NCI-H2196 (cell line): ENCODE results near the gene SYNE1.
"Not testable (repeated sequence)": the region's sequence is repeated elsewhere in the genome, so short reads cannot be mapped to it uniquely, and the experiment has no call there.

Experiments
- DNase-seq: peaks from one replicate; lab custom pipeline; 2025; ENCODE audit not compliant: unreplicated experiment; lab: John Stamatoyannopoulos, UW

Gene SYNE1

GRCh38 chr6:152328200-152328599 lies 309.0 kb downstream of the SYNE1 start:
- not testable (repeated sequence) for DNase-seq

- DNase-seq: no peak
Observed at GRCh38 chr6:152323376-152323775, 313.8 kb downstream of the SYNE1 start.

- no peak for DNase-seq
Observed at GRCh38 chr6:152318278-152318677, 318.9 kb downstream of the SYNE1 start.

- no peak for DNase-seq
Observed at GRCh38 chr6:152316024-152316423, 321.1 kb downstream of the SYNE1 start.

GRCh38 chr6:152314483-152314832 lies 322.7 kb downstream of the SYNE1 start:
- no peak for DNase-seq

- DNase-seq: no peak
Observed at GRCh38 chr6:152313542-152314482, 323.4 kb downstream of the SYNE1 start.

- no peak for DNase-seq
Observed at GRCh38 chr6:152312434-152312833, 324.7 kb downstream of the SYNE1 start.

- DNase-seq: no peak
Observed at GRCh38 chr6:152310371-152310954, 326.7 kb downstream of the SYNE1 start.

- no peak for DNase-seq
Observed at GRCh38 chr6:152309648-152310047, 327.5 kb downstream of the SYNE1 start.

- no peak for DNase-seq
Observed at GRCh38 chr6:152309006-152309405, 328.2 kb downstream of the SYNE1 start.

- no peak for DNase-seq
Observed at GRCh38 chr6:152308306-152308705, 328.9 kb downstream of the SYNE1 start.

GRCh38 chr6:152305672-152306071 lies 331.5 kb downstream of the SYNE1 start:
- DNase-seq: no peak

- peak; percentile 90 for DNase-seq
Observed at GRCh38 chr6:152301765-152302568, 335.2 kb downstream of the SYNE1 start.

GRCh38 chr6:152301021-152301764 lies 336.0 kb downstream of the SYNE1 start:
- DNase-seq: no peak

- no peak for DNase-seq
Observed at GRCh38 chr6:152300517-152300916, 336.6 kb downstream of the SYNE1 start.

- no peak for DNase-seq
Observed at GRCh38 chr6:152298848-152299735, 338.1 kb downstream of the SYNE1 start.

GRCh38 chr6:152298055-152298647 lies 339.0 kb downstream of the SYNE1 start:
- no peak for DNase-seq

GRCh38 chr6:152296648-152297376 lies 340.4 kb downstream of the SYNE1 start:
- DNase-seq: no peak

- no peak for DNase-seq
Observed at GRCh38 chr6:152295920-152296319, 341.2 kb downstream of the SYNE1 start.
